ENCODE measurements around the gene RD3L. TPM values are rescaled to one million over a fixed set of nuclear protein-coding genes. Genes with fewer than 3 reads are reported as not detected.

RD3L gene
- total and polyA plus RNA-seq, 2 of the 4 experiments (the other 2 are of a cell fraction), result not detected

DNA sequence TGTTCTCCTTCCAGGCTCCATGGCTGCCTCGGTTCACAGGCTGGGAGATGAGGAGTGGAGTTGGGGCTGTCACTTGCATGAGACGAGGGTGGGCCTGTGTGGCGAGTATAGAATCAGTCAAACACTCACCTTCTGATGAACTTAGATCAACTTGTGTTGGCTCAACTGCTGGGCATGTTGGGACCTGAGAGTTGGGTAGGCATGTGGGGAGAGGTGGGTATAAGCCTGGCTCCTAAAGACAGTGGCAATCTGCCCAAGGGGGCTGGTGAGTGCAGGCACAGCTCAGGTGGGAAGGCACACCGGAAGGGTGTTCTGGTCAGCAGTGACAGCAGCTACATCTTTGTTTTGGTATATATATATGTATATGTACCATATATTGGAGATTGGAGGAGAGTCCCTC lies 44.1 kb downstream of the RD3L start:
- peaks cover 2% of the 10 kb centered on the region for H3K27me3 ChIP-seq (ENCODE audit: control insufficient read depth, insufficient read depth, low read length)
- TF ChIP-seq RFX5 (IDR thresholded peaks at IDR 0.05; ENCODE audit: low read depth, low read length) (no peak), MAZ (IDR thresholded peaks at IDR 0.05; ENCODE audit: borderline replicate concordance, low read depth, low read length) (no peak), FOS (IDR thresholded peaks at IDR 0.05; ENCODE audit: low read depth, low read length) (no peak), POLR2A (IDR thresholded peaks at IDR 0.05; ENCODE audit: low read depth, low read length) (no peak), BHLHE40 (IDR thresholded peaks at IDR 0.05; ENCODE audit: low read depth, low read length) (no peak), CHD1 (IDR thresholded peaks at IDR 0.05; ENCODE audit: low read depth, low read length) (no peak), RAD21 (IDR thresholded peaks at IDR 0.05; ENCODE audit: low read length) (no peak), CTCF (conservative IDR thresholded peaks at IDR 0.05; ENCODE audit: low read depth, low read length) (no peak)
- TF ChIP-seq, protein P1, sequence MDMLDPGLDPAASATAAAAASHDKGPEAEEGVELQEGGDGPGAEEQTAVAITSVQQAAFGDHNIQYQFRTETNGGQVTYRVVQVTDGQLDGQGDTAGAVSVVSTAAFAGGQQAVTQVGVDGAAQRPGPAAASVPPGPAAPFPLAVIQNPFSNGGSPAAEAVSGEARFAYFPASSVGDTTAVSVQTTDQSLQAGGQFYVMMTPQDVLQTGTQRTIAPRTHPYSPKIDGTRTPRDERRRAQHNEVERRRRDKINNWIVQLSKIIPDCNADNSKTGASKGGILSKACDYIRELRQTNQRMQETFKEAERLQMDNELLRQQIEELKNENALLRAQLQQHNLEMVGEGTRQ (IDR thresholded peaks at IDR 0.05; ENCODE audit: low read depth, low read length), result no peak
- TF ChIP-seq, protein P2, sequence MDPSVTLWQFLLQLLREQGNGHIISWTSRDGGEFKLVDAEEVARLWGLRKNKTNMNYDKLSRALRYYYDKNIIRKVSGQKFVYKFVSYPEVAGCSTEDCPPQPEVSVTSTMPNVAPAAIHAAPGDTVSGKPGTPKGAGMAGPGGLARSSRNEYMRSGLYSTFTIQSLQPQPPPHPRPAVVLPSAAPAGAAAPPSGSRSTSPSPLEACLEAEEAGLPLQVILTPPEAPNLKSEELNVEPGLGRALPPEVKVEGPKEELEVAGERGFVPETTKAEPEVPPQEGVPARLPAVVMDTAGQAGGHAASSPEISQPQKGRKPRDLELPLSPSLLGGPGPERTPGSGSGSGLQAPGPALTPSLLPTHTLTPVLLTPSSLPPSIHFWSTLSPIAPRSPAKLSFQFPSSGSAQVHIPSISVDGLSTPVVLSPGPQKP (IDR thresholded peaks at IDR 0.05; ENCODE audit: borderline replicate concordance, low read depth, low read length), result no peak
- dilution Hi-C loops (cut with HindIII; ENCODE audit: low sequenced_read_pairs, unreplicated experiment), result no loop called here
- H3K56ac ChIP-seq (ENCODE audit: extremely low read depth, insufficient read depth, low read length), result no peak overlapping the region
- no peak overlapping the region for H4K5ac ChIP-seq (ENCODE audit: low read depth, low read length)
- H2BK5ac ChIP-seq (ENCODE audit: low read depth, low read length, poor library complexity, severe bottlenecking), result no peak overlapping the region
- no peaks in the 10 kb centered on the region; the same call in 1 of the 2 replicates for H4K20me1 ChIP-seq (ENCODE audit: insufficient read depth, low read length)
- no peak overlapping the region for H3K27ac ChIP-seq (ENCODE audit: insufficient read depth, low read length)
- intact Hi-C loops (cut with micrococcal nuclease), result no loop called here
- no peak overlapping the region for H2BK20ac ChIP-seq (ENCODE audit: low read depth, low read length)
- H3K9me3 ChIP-seq (ENCODE audit: control insufficient read depth, insufficient read depth, low read length), result 0 out of 2 replicates have a peak, but pooled peaks cover 2% of the 10 kb centered on the region
- POLR2A ChIA-PET (ENCODE audit: unreplicated experiment), result no interaction called here
- H3K4ac ChIP-seq (ENCODE audit: low read depth, low read length), result no peak overlapping the region
- no peaks in the 10 kb centered on the region for H3K4me1 ChIP-seq (ENCODE audit: control insufficient read depth, insufficient read depth, low read length)
- H3K79me1 ChIP-seq (ENCODE audit: low read depth in 1 of 2, low read length in 2 of 2), result no peaks in the 10 kb centered on the region
- no peak overlapping the region for H2BK15ac ChIP-seq (ENCODE audit: low read depth, low read length)
- WGBS, 2 experiments (ENCODE audit: extremely low coverage in 2 of 2, insufficient read length in 1 of 2), result no CpG with 5 or more reads among the region's 4 CpGs
- no peak overlapping the region for H3K23ac ChIP-seq (ENCODE audit: low read depth, low read length)
- H2AK9ac ChIP-seq (replicated peaks; ENCODE audit: low read depth, low read length, poor library complexity), result no peak overlapping the region
- H2AFZ ChIP-seq (replicated peaks; ENCODE audit: low read length, poor library complexity), result no peak overlapping the region
- CTCF ChIA-PET, result no interaction called here
- no peak overlapping the region for H2BK120ac ChIP-seq (ENCODE audit: low read depth, low read length)
- no peak for DNase-seq
- H4K91ac ChIP-seq (ENCODE audit: insufficient read depth, low read depth, low read length), result no peak overlapping the region
- no peak overlapping the region for H3K9ac ChIP-seq (ENCODE audit: low read depth, low read length)
- no TSS peak for BruUV-seq (replicated peaks)
- no peak overlapping the region for H3K14ac ChIP-seq (replicated peaks; ENCODE audit: low read depth, low read length)
- H2AK5ac ChIP-seq (ENCODE audit: low read depth, low read length), result no peak overlapping the region
- no peak overlapping the region for H4K8ac ChIP-seq (ENCODE audit: low read depth in 2 of 2, low read length in 2 of 2)
- H3K36me3 ChIP-seq (ENCODE audit: control insufficient read depth, insufficient read depth, low read length), result no peaks in the 10 kb centered on the region
- no peak overlapping the region for H3K4me3 ChIP-seq (ENCODE audit: insufficient read depth, low read depth, low read length)
- in situ Hi-C loops (cut with MboI; ENCODE audit: low sequenced_read_pairs), result no loop called here
- H3K18ac ChIP-seq (ENCODE audit: low read depth, low read length), result no peak overlapping the region
- ATAC-seq (ENCODE audit: low read depth), result no peak
- H3K9me1 ChIP-seq (ENCODE audit: insufficient read depth, low read length), result no peaks in the 10 kb centered on the region
- H3K4me2 ChIP-seq (ENCODE audit: low read depth, low read length), result no peak overlapping the region
